Erythroblast (primary cell): ENCODE results near the gene USP3.

Experiments used
- GATA1 ChIP-seq: IDR thresholded peaks from 2 replicates; pipeline ENCODE4 v1.6.1; 2011; ENCODE audit warnings: low read depth, mild to moderate bottlenecking, control low read depth, low read length, moderate library complexity
- POLR2A ChIP-seq: IDR thresholded peaks from 2 replicates; pipeline ENCODE4 v1.6.1; 2011; ENCODE audit warnings: mild to moderate bottlenecking, low read length

GRCh38 chr15:63539998-63540397 is 35.6 kb downstream of the USP3 start:
- TF ChIP-seq POLR2A (no peak), GATA1 (no peak)
